ENCODE results near the gene SLC25A1. TPM values are rescaled to one million over a fixed set of nuclear protein-coding genes. Genes with fewer than 3 reads are reported as not detected.

The SLC25A1 gene
- total and polyA plus RNA-seq, 2 of the 8 experiments (the other 6 are each of a cell fraction or from before 2014, with no cell fraction given), result 110 to 148 TPM

GRCh38 chr22:19225560-19225959, 47.0 kb upstream of the SLC25A1 start:
- POLR2A ChIA-PET (ENCODE audit: partially characterized antibody), result interaction anchor here (1.0 kb wide), 1 partner anchor 66 kb away, joined by 3 read pairs; the partner anchor contains the start of gene CLTCL1
- FAIRE-seq, result no peak
- no peak for TF ChIP-seq CEBPB (IDR thresholded peaks at IDR 0.05; ENCODE audit: low read depth, low read length)
- TF ChIP-seq RAD21 (IDR thresholded peaks at IDR 0.05 in 1 of 2, conservative IDR thresholded peaks at IDR 0.05 in 1 of 2; ENCODE audit: low read depth in 2 of 2, low read length in 2 of 2), result no peak
- TF ChIP-seq JUND (IDR thresholded peaks at IDR 0.05; ENCODE audit: low read length), result no peak
- TF ChIP-seq RXRA (IDR thresholded peaks at IDR 0.05; ENCODE audit: insufficient read depth, low read depth, low read length), result no peak
- TF ChIP-seq KDM4A (IDR thresholded peaks at IDR 0.05; ENCODE audit: low read depth, low read length, severe bottlenecking), result no peak
- TF ChIP-seq TAF1 (IDR thresholded peaks at IDR 0.05; ENCODE audit: low read depth, low read length), result no peak
- TF ChIP-seq, protein P1, sequence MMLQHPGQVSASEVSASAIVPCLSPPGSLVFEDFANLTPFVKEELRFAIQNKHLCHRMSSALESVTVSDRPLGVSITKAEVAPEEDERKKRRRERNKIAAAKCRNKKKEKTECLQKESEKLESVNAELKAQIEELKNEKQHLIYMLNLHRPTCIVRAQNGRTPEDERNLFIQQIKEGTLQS (IDR thresholded peaks at IDR 0.05; ENCODE audit: insufficient read depth, low read depth, low read length), result no peak
- TF ChIP-seq SUZ12 (IDR thresholded peaks at IDR 0.05; ENCODE audit: low read length), result no peak
- no peak for TF ChIP-seq PHF8 (conservative IDR thresholded peaks at IDR 0.05; ENCODE audit: low read depth, low read length)
- no peak for TF ChIP-seq KDM5A (IDR thresholded peaks at IDR 0.05; ENCODE audit: low read length)
- no peak for TF ChIP-seq SP4 (IDR thresholded peaks at IDR 0.05; ENCODE audit: low read length)
- no peak for TF ChIP-seq MAFK (IDR thresholded peaks at IDR 0.05; ENCODE audit: low read depth, low read length)
- TF ChIP-seq RBBP5 (IDR thresholded peaks at IDR 0.05; ENCODE audit: borderline replicate concordance, low read depth, low read length), result no peak
- no peak for TF ChIP-seq HDAC6 (IDR thresholded peaks at IDR 0.05; ENCODE audit: low read depth, low read length)
- no peak for TF ChIP-seq CREB1 (IDR thresholded peaks at IDR 0.05)

More at GRCh38 chr22:19225560-19225959, 47.0 kb upstream of the SLC25A1 start:
- H2AK5ac ChIP-seq (ENCODE audit: low read depth, low read length), result no peak overlapping the region
- WGBS, 2 experiments (ENCODE audit: extremely low coverage in 1 of 2, insufficient coverage in 1 of 2, insufficient read length in 1 of 2, insufficient replicate concordance in 2 of 2, low coverage in 1 of 2, low lambda C conversion rate in 2 of 2, missing lambda C conversion rate in 1 of 2), result 94% methylated on average over 3 of the region's 3 CpGs; no CpG with 5 or more reads in 1 of the 2 experiments
- no peaks in the 10 kb centered on the region for H4K20me1 ChIP-seq (replicated peaks in 1 of 2; ENCODE audit: control insufficient read depth in 1 of 2, insufficient read depth in 2 of 2, low read length in 2 of 2)
- DNase-seq (ENCODE audit: low read depth in 1 of 2, low spot score in 2 of 2), result no peak
- H3K36me3 ChIP-seq (ENCODE audit: control insufficient read depth in 2 of 4, insufficient read depth in 4 of 4, low read length in 3 of 4), result peaks cover 0 to 45% (median 26%) of the 10 kb centered on the region in 4 experiments; a peak in 7 of 8 replicates
- CTCF ChIA-PET (ENCODE audit: partially characterized antibody), result interaction anchor here (1.1 to 1.7 kb wide), 3 partner anchors 10 to 81 kb away, joined by 3 to 5 read pairs (median 3); partner anchors contain the start of genes ESS2 and SLC25A1
- no peak overlapping the region for H3K14ac ChIP-seq (ENCODE audit: insufficient read length)
- no peaks in the 10 kb centered on the region for H3K23me2 ChIP-seq (ENCODE audit: low read depth, low read length)
- H3K79me1 ChIP-seq (ENCODE audit: low read depth, low read length), result no peaks in the 10 kb centered on the region
- H3K4me3 ChIP-seq (ENCODE audit: extremely low read depth in 1 of 4, insufficient read depth in 2 of 4, low read depth in 3 of 4, low read length in 4 of 4), result no peak overlapping the region
- H2BK12ac ChIP-seq (ENCODE audit: low read depth, low read length), result no peak overlapping the region
- no peak overlapping the region for H3K4me2 ChIP-seq (ENCODE audit: insufficient read depth in 1 of 2, low read depth in 2 of 2, low read length in 2 of 2)
- no peaks in the 10 kb centered on the region for H3K9me3 ChIP-seq (ENCODE audit: insufficient read depth in 2 of 2, low read depth in 1 of 2, low read length in 1 of 2)
- no peaks in the 10 kb centered on the region for H3K4me1 ChIP-seq (replicated peaks in 1 of 4; ENCODE audit: control insufficient read depth in 3 of 4, insufficient read depth in 4 of 4, low read length in 3 of 4)
- no peak overlapping the region for H2BK120ac ChIP-seq (replicated peaks; ENCODE audit: low read depth, low read length)
- H2AFZ ChIP-seq (ENCODE audit: low read length), result no peak overlapping the region
- H3K23ac ChIP-seq (ENCODE audit: insufficient read length), result no peak overlapping the region
- H2BK20ac ChIP-seq (ENCODE audit: low read length), result no peak overlapping the region
- no peak overlapping the region for H2BK15ac ChIP-seq (ENCODE audit: low read length)
- H3K27ac ChIP-seq (ENCODE audit: low read depth, low read length), result no peak overlapping the region
- H3K9ac ChIP-seq (replicated peaks in 1 of 4; ENCODE audit: extremely low read depth in 1 of 4, low read depth in 3 of 4, low read length in 3 of 4), result no peak overlapping the region
- no peak overlapping the region for H4K5ac ChIP-seq (ENCODE audit: insufficient read length, low read depth, low read length)
- H3K27me3 ChIP-seq (replicated peaks in 1 of 4; ENCODE audit: control insufficient read depth in 3 of 4, extremely low read depth in 1 of 4, insufficient read depth in 3 of 4, low read length in 3 of 4), result no peaks in the 10 kb centered on the region
- H4K8ac ChIP-seq (ENCODE audit: extremely low read depth, insufficient read depth, low read length), result no peak overlapping the region
- no peak overlapping the region for H3K4ac ChIP-seq (replicated peaks; ENCODE audit: insufficient read length, low read depth, low read length)
- H4K91ac ChIP-seq (replicated peaks; ENCODE audit: insufficient read length, low read length), result no peak overlapping the region
- no peaks in the 10 kb centered on the region for H3K79me2 ChIP-seq (ENCODE audit: control insufficient read depth in 1 of 2, insufficient read depth in 2 of 2, low read length in 2 of 2)
- no peak overlapping the region for H3K56ac ChIP-seq (replicated peaks; ENCODE audit: insufficient read length, low read depth, low read length)
- no peak overlapping the region for H3K18ac ChIP-seq (ENCODE audit: extremely low read depth, low read length)
- H2BK5ac ChIP-seq (ENCODE audit: low read depth, low read length), result no peak overlapping the region

Data from H1 (cell line).